GM19463 (cell line): ENCODE data around the gene WDFY2.
"Not testable (repeated sequence)": the region's sequence is repeated elsewhere in the genome, so short reads cannot be mapped to it uniquely, and the experiment has no call there.

Experiments used
- ATAC-seq: cut with Tn5 transposase; IDR thresholded peaks from one replicate; pipeline ENCODE4 v1.9.1; 2021; ENCODE audit warnings: mild to moderate bottlenecking, moderate library complexity; ENCODE audit not compliant: unreplicated experiment

Gene WDFY2

GRCh38 chr13:51628059-51628852 is 44.0 kb downstream of the WDFY2 start:
- no peak for ATAC-seq

GRCh38 chr13:51629491-51630287 is 45.4 kb downstream of the WDFY2 start:
- no peak for ATAC-seq

- ATAC-seq: no peak
Observed at GRCh38 chr13:51630288-51630615, 46.0 kb downstream of the WDFY2 start.

- no peak for ATAC-seq
Observed at GRCh38 chr13:51632591-51633362, 48.5 kb downstream of the WDFY2 start.

GRCh38 chr13:51635137-51635878 is 51.0 kb downstream of the WDFY2 start:
- no peak for ATAC-seq

GRCh38 chr13:51636349-51636890 is 52.2 kb downstream of the WDFY2 start:
- no peak for ATAC-seq

GRCh38 chr13:51637852-51638215 is 53.6 kb downstream of the WDFY2 start:
- ATAC-seq: no peak

GRCh38 chr13:51638216-51638871 is 54.1 kb downstream of the WDFY2 start:
- ATAC-seq: no peak

- no peak for ATAC-seq
Observed at GRCh38 chr13:51639171-51639570, 54.9 kb downstream of the WDFY2 start.

- ATAC-seq: not testable (repeated sequence)
Observed at GRCh38 chr13:51640696-51641095, 56.4 kb downstream of the WDFY2 start.

GRCh38 chr13:51643105-51643881 is 59.0 kb downstream of the WDFY2 start:
- ATAC-seq: no peak

GRCh38 chr13:51643882-51644281 is 59.6 kb downstream of the WDFY2 start:
- no peak for ATAC-seq

GRCh38 chr13:51644654-51645053 is 60.4 kb downstream of the WDFY2 start:
- no peak for ATAC-seq

GRCh38 chr13:51645154-51645650 is 60.9 kb downstream of the WDFY2 start:
- ATAC-seq: peak; percentile 53

- no peak for ATAC-seq
Observed at GRCh38 chr13:51645761-51646670, 61.8 kb downstream of the WDFY2 start.

- ATAC-seq: no peak
Observed at GRCh38 chr13:51647067-51647466, 62.8 kb downstream of the WDFY2 start.

- not testable (repeated sequence) for ATAC-seq
Observed at GRCh38 chr13:51652193-51652592, 67.9 kb downstream of the WDFY2 start.
